ENCODE results near the gene BCKDHA. TPM values are rescaled to one million over a fixed set of nuclear protein-coding genes. Genes with fewer than 3 reads are reported as not detected.
"Not testable (repeated sequence)": the region's sequence is repeated elsewhere in the genome, so short reads cannot be mapped to it uniquely, and the experiment has no call there.

Gene BCKDHA
- total RNA-seq, 1 experiment from 2014 or later, result 41.4 TPM

DNA sequence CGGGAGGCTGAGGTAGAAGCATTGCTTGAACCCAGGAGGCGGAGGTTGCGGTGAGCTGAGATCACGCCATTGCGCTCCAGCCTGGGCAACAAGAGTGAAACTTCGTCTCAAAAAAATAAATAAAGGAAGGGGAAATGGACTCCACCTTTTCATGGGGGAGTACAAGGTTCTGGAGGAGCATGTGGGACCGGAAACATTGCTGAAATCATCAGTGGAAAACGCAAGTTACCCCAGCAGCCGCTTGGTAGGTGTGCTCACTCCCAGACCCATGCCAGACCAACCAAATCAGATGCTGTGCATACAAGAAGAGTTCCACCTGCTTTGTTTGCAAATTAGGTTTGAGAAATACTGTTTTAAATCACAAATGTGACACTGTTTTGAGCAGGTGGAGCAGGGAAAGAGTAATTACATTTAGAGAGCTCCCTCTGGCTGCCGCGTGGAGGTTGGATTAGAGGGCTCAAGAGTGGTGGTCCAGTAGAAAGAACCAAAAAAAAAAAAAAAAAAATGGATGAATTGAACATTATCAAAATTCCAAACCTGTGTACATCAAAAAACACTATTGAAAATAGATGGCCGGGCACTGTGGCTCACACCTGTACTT, 50.2 kb downstream of the BCKDHA start:
- DNase-seq (ENCODE audit: low read depth), result no peak

DNA sequence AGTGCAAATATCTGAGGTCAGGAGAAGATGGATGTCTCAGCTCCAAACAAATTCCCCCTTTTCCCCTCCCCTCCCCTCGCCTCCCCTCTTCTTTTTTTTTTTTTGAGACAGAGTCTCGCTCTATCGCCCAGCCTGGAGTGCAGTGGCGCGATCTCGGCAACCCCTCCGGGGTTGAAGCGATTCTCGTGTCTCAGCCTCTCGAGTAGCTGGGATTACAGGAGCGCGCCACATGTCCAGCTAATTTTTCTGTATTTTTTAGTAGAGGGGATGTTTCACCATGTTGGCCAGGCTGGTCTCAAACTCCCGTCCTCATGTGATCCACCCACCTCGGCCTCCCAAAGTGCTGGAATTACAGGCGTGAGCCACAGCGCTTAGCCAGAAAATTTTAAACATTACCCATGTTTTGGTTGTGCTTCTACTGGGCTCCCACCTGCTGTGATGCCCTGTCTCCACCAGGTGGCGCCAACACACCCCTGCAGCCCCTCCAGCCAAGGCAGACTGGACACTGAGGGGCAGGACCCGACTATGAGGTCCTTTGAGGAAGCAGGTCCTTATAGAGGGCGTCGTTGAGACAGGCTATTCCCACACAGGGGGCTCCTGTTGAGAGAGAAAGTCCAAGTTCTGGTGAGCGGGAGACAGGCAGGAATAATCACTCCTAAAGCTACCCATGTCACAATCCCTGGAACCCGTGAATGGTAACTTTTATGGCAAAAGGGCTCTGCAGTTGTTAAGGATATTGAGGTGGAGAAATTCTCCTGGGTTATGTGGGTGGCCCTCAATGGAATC, 51.7 kb downstream of the BCKDHA start:
- peak; percentile 85 for DNase-seq (ENCODE audit: low read depth)

DNA sequence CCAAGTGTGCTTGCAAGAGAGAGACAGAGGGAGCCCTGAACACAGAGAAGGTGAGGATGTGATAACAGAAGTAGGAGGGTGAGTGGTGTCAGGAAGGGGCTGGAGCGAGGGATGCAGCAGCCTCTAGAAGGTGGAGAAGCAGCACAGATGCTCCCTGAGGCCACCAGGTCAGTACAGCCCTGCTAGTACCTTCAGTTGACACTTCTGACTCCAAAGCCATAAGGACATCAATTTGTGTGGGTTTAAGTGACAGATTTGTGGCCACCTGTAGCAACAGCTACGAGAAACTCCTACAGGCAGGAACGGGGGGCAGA, 52.2 kb downstream of the BCKDHA start:
- no peak for DNase-seq (ENCODE audit: low read depth)

DNA sequence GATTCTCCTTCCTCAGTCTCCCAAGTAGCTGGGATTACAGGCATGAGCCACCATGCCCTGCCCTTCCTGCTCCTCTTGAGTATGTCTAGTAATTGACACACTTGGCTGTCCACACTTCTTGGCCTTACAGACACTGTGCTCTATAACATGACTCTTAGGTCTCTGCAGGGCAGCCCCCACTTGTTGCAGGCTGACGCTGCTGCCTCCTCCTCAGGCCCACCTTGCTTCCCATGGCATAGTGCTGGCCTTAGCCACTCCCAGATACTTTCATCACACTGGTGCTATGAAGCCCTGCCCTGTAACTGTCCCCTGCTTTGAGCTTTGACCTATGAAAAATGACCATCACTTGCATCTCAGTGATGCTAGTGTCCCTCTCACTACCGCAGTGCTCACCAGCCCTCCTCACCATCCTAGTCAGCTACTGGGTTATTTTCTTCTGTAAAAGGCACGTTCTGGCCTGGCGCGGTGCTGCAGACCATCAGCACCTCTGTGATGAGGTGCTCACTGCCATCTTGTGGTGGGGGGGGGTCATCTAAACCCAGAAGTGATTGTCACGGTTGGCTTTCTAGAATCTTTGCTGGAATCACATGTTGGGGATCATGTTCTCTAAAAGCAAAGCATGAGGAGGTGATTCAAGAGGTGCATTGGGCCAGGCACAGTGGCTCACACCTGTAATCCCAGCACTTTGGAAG, 55.1 kb downstream of the BCKDHA start:
- no peak for DNase-seq (ENCODE audit: low read depth)

DNA sequence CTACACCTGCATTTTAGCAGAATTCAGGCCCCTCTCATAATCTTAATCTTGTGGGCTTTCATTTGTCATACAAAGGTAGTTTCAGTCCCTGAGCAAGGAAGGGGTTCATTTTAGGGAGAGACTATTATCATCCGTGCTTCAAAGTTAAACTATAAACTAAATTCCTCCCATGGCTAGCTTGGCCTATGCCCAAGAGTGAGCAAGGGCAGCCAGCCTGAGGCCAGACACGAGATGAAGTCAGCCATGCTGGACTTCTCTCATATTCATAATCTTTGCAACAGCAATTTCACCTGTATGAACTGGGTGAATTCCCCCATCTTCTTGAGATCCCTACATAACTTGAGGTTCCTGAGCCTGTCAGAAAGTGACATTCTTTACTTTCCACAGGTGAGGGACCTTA, 58.3 kb downstream of the BCKDHA start:
- DNase-seq (ENCODE audit: low read depth), result no peak

DNA sequence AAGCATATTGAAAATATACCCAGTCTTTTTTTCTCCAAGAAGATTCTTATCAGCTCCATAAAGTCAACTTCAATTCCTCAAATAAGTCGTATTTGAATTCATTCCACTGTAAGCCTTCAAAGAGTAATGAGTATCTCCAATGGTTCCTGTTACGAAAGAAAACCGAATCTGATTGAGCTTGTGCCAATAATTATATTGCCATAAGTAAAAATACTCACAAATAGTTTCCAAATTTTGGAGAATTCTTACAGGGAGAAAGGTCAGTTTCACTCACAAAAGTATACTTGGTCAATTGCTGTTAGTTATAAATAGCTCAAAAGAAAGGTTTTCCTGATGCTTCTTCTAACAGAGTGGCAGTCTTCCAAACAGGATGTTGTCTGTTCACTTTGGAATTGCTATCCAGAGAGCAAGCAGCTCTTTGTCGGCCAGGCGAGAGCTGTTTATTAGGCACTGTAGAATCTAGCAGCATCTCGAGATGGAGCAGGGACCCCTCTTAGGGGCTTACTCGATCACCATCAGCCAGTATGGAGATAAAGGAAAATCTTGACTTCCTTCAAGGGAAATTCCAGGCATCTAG, 58.8 kb downstream of the BCKDHA start:
- DNase-seq (ENCODE audit: low read depth), result no peak

DNA sequence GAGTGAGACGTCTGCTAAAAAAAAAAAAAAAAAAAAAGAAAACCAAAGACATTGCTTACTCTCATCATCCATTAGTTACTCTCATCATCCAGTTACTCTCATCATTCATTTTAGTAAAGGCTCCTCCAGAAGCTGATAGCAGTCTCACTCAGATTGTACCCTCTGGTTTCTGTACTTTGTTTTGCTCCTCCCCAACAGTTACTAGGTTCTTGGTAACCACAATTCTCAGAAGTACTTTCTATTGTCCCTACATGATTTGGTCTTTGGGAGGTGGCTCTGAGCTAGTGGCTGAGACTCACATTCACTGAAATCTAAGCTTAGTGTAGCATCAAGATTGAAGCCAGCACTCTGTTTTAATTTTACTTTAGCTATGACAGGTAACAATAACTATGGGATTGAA, 59.6 kb downstream of the BCKDHA start:
- DNase-seq (ENCODE audit: low read depth), result no peak

DNA sequence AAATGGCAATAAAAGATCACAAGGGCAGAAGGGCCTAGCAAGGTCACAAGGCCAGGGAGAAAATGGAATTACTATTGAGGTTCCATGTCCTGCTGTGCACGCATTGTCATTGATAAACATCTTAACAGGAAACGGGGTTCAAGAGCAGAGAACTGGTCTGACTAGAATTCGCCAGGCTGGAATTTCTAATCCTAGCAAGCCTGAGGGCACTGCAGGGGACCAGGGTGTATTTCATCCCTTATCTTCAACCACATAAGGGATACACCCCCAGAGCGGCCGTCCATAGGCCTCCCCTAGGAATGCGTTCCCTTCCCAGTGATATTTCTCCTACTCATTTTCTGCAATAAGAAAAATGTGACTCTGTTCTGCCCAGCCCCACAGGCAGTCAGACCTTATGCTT, 64.9 kb downstream of the BCKDHA start:
- DNase-seq (ENCODE audit: low read depth), result no peak

DNA sequence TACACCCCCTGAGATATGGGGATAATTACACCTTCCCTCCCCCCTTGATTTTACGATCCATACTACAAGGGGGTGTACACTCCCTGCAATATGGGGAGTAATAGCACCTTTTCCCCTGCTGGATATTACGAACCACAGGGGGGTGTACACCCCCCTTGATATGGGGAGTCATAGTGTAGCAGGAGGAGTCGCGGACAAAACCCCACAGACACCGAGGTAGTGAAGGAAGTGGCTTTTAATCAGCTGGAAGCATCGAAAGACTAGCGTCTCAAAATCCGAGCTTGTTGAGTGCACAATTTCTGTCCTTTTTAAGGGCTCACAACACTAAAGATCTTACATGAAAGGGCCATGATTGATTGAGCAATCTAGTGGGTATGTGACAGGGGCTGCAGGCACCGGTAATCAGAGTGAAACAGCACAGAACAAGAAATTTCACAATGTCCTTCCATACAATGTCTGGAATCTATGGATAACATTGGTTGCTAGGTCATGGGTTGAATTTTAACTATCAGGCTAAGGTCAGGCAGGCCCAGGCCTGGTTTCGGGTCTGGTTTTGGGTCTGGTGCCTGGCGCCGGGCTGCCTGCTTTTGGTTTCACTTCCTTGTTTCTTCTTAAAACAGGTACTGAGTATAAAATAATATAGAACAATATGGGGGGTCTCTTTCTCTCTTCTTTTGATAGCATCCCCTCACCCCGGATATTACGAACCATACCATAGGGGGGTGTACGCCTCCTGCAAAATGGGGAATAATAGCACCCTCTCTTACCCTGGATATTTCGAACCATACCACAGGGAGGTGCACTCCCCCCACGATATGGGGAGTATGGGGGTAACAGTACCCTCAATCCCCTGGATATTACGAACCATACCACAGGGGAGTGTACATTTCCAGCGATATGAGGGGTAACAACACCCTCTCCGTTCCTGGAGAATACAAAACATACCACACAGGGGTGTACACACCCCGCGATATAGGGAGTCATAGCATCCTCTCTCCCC, 65.9 kb downstream of the BCKDHA start:
- DNase-seq (ENCODE audit: low read depth), result not testable (repeated sequence)

Other genes with a start within 250 kb of the BCKDHA start
- gene CYP2S1, start 204.6 kb upstream of the BCKDHA start, total RNA-seq (2014; rRNA removed; shearing (Covaris generic)), result 0.77 and 5.0 TPM in 2 replicates
- gene AXL, start 178.6 kb upstream of the BCKDHA start, total RNA-seq (2014; rRNA removed; shearing (Covaris generic)), result 170 and 174 TPM in 2 replicates
- 148 and 172 TPM in 2 replicates for gene HNRNPUL1, start 133.4 kb upstream of the BCKDHA start, total RNA-seq (2014; rRNA removed; shearing (Covaris generic))
- gene CCDC97, start 87.6 kb upstream of the BCKDHA start, total RNA-seq (2014; rRNA removed; shearing (Covaris generic)), result 16.0 and 16.9 TPM in 2 replicates
- 9.1 and 35.6 TPM in 2 replicates for gene TGFB1, start 43.9 kb upstream of the BCKDHA start, total RNA-seq (2014; rRNA removed; shearing (Covaris generic))
- 4.9 and 14.8 TPM in 2 replicates for gene B9D2, start 33.7 kb upstream of the BCKDHA start, total RNA-seq (2014; rRNA removed; shearing (Covaris generic))
- gene TMEM91, start 21.3 kb upstream of the BCKDHA start, total RNA-seq (2014; rRNA removed; shearing (Covaris generic)), result 1.6 and 1.7 TPM in 2 replicates
- gene EXOSC5, start 459 bp upstream of the BCKDHA start, total RNA-seq (2014; rRNA removed; shearing (Covaris generic)), result 74.3 and 90.0 TPM in 2 replicates
- gene B3GNT8, start 29.6 kb downstream of the BCKDHA start, total RNA-seq (2014; rRNA removed; shearing (Covaris generic)), result 0.06 TPM in 1 of 2 replicates, not detected in the other
- gene DMAC2, start 42.1 kb downstream of the BCKDHA start, total RNA-seq (2014; rRNA removed; shearing (Covaris generic)), result 71.5 and 99.0 TPM in 2 replicates
- not detected in 2 replicates for gene ERICH4, start 45.3 kb downstream of the BCKDHA start, total RNA-seq (2014; rRNA removed; shearing (Covaris generic))
- gene CEACAM21, start 178.3 kb downstream of the BCKDHA start, total RNA-seq (2014; rRNA removed; shearing (Covaris generic)), result 0.12 TPM in 1 of 2 replicates, not detected in the other
- not detected in 2 replicates for gene CEACAM4, start 229.3 kb downstream of the BCKDHA start, total RNA-seq (2014; rRNA removed; shearing (Covaris generic))

Measured in Daoy (cell line).